B cell (primary cell): ENCODE data around the gene IKZF1. TPM values are rescaled to one million over a fixed set of nuclear protein-coding genes. Genes with fewer than 3 reads are reported as not detected.
A peak's percentile ranks its signal among the peaks of the same experiment; 100 is the strongest.

Experiments
- ATAC-seq: fragments of 200-7000 bp; cut with Tn5 transposase; one replicate; pipeline ENCODE4 v1.10.0; 2021; ENCODE audit warnings: low read depth, mild to moderate bottlenecking, moderate number of reproducible peaks, moderate library complexity
- CTCF ChIA-PET: fragments of 350-600 bp; sonication (Branson Sonifier 250); formaldehyde crosslinking; loops from one replicate; lab custom pipeline; 2021; ENCODE audit warnings: antibody characterized with exemption, inconsistent platforms; lab: Charles Lee
- POLR2A ChIA-PET: fragments of 350-600 bp; sonication (Branson Sonifier 250); formaldehyde crosslinking; loops from one replicate; lab custom pipeline; 2021; ENCODE audit warnings: antibody characterized with exemption; lab: Charles Lee
- DNase-seq: peaks from one replicate; pipeline ENCODE4 v3.0.0; 2013
- H2AFZ ChIP-seq: 2 replicates; pipeline ENCODE4 v1.6.1; 2012; ENCODE audit warnings: mild to moderate bottlenecking, low read depth, low read length; ENCODE audit not compliant: insufficient read depth, poor library complexity, severe bottlenecking
- H3K27ac ChIP-seq, 2 donors: 1 replicate in 1 of 2; 2 replicates in 1 of 2; pipeline ENCODE4 v1.5.1; 2012 to 2013; ENCODE audit warnings: low read length in 2 of 2, mild to moderate bottlenecking in 2 of 2, moderate library complexity in 1 of 2
- H3K27me3 ChIP-seq, 4 experiments: fragments of 200-600 bp in 1 of 4; sonication (generic) in 1 of 4; replicated peaks in 1 of 4; 1 replicate in 2 of 4; 2 replicates in 2 of 4; pipeline versions ENCODE4 v1.6.1 to v1.7.0; 2013 to 2016; ENCODE audit warnings: low read length in 3 of 4, mild to moderate bottlenecking in 2 of 4, mixed read lengths in 1 of 4, moderate library complexity in 1 of 4; ENCODE audit not compliant: insufficient read depth in 4 of 4, control insufficient read depth in 3 of 4; ENCODE audit errors: control extremely low read depth in 1 of 4
- H3K36me3 ChIP-seq, 2 experiments: replicated peaks in 1 of 2; 1 replicate in 1 of 2; 2 replicates in 1 of 2; pipeline versions ENCODE4 v1.6.1 to v1.7.1; 2013; ENCODE audit warnings: low read length in 1 of 2; ENCODE audit not compliant: insufficient read depth in 2 of 2, control insufficient read depth in 1 of 2; ENCODE audit errors: control extremely low read depth in 1 of 2, extremely low read depth in 1 of 2
- H3K4me1 ChIP-seq, 2 donors: fragments of 200-600 bp in 1 of 2; sonication (generic) in 1 of 2; 1 replicate in 1 of 2; 2 replicates in 1 of 2; pipeline versions ENCODE4 v1.5.1 to v1.6.1; 2013 to 2017; ENCODE audit warnings: low read length in 2 of 2; ENCODE audit not compliant: control insufficient read depth in 2 of 2, insufficient read depth in 2 of 2
- H3K4me2 ChIP-seq: replicated peaks from 2 replicates; pipeline ENCODE3; 2012; ENCODE audit warnings: mild to moderate bottlenecking, low read depth, low read length; ENCODE audit not compliant: poor library complexity, severe bottlenecking
- H3K4me3 ChIP-seq, 5 experiments: fragments of 200-600 bp in 1 of 5; sonication (generic) in 1 of 5; 1 replicate in 3 of 5; 2 replicates in 2 of 5; pipeline versions ENCODE4 v1.5.1 to v1.7.0; 2011 to 2016; ENCODE audit warnings: low read length in 4 of 5, mild to moderate bottlenecking in 4 of 5, low read depth in 2 of 5, control low read depth in 1 of 5, moderate library complexity in 1 of 5; ENCODE audit not compliant: insufficient read depth in 1 of 5; ENCODE audit errors: control extremely low read depth in 1 of 5, extremely low read depth in 1 of 5
- H3K79me2 ChIP-seq: fragments of 200-600 bp; sonication (generic); one replicate; pipeline ENCODE4 v1.6.0; 2016; ENCODE audit warnings: low read length; ENCODE audit not compliant: control insufficient read depth, insufficient read depth
- H3K9ac ChIP-seq: fragments of 200-600 bp; sonication (generic); 2 replicates; pipeline ENCODE4 v1.6.1; 2017; ENCODE audit warnings: mild to moderate bottlenecking, low read length, moderate library complexity
- H3K9me3 ChIP-seq, 3 donors: one replicate each; pipeline versions ENCODE4 v1.6.1 to v1.7.1; 2013; ENCODE audit warnings: low read length in 2 of 3; ENCODE audit not compliant: control insufficient read depth in 2 of 3, insufficient read depth in 1 of 3; ENCODE audit errors: control extremely low read depth in 1 of 3
- H4K20me1 ChIP-seq: 2 replicates; pipeline ENCODE4 v1.6.0; 2012; ENCODE audit warnings: mild to moderate bottlenecking, low read length; ENCODE audit not compliant: insufficient read depth, control insufficient read depth, poor library complexity, severe bottlenecking
- H3K27ac Mint-ChIP-seq: one replicate; pipeline ENCODE4 v1.8.0; 2021; ENCODE audit warnings: mixed read lengths
- H3K27me3 Mint-ChIP-seq: one replicate; pipeline ENCODE4 v1.8.0; 2021; ENCODE audit warnings: mixed read lengths
- H3K4me1 Mint-ChIP-seq: one replicate; pipeline ENCODE4 v1.8.0; 2021; ENCODE audit warnings: mixed read lengths
- H3K4me3 Mint-ChIP-seq: one replicate; pipeline ENCODE4 v1.8.0; 2021; ENCODE audit warnings: mixed read lengths
- H3K9me3 Mint-ChIP-seq: one replicate; pipeline ENCODE4 v1.8.0; 2022; ENCODE audit warnings: mixed read lengths; ENCODE audit not compliant: insufficient read depth
- CTCF ChIP-seq: fragments of 200-600 bp; IDR thresholded peaks from one replicate; pipeline ENCODE4 v1.8.0; 2022; ENCODE audit warnings: antibody characterized with exemption, mild to moderate bottlenecking
- EZH2 ChIP-seq: IDR thresholded peaks from 2 replicates; pipeline ENCODE4 v1.6.1; 2012; ENCODE audit warnings: borderline replicate concordance, low read depth, mild to moderate bottlenecking, moderate library complexity, low read length; ENCODE audit not compliant: insufficient read depth, poor library complexity, severe bottlenecking
- WGBS: methylation state at CpG from one replicate; pipeline ENCODE4 v1.1.5; 2013; ENCODE audit warnings: missing lambda C conversion rate; ENCODE audit not compliant: insufficient coverage; 5-methylcytosine and 5-hydroxymethylcytosine counted together
- intact Hi-C: fragments of 100-400 bp; cut with micrococcal nuclease; formaldehyde crosslinking; loops from one replicate; pipeline ENCODE4 v1.10.0; 2022
- polyA plus RNA-seq: library from polyadenylated mRNA; depleted of rRNA; stranded (reverse); fragments of >200 nt; gene quantifications from 2 replicates; pipeline ENCODE4 v1.2.3, GENCODE V29; 2012
- total RNA-seq, 2 donors: library from RNA; stranded (reverse); fragments of 120-200 nt in 1 of 2; gene quantifications; 1 replicate in 1 of 2; 2 replicates in 1 of 2; pipeline versions ENCODE4 v1.2.3 to v1.2.4, GENCODE V29; 2013 to 2022

Gene IKZF1
- total and polyA plus RNA-seq, 2 donors (not counting 1 experiment from before 2014, with no cell fraction given), result 199 to 254 TPM

GRCh38 chr7:50358041-50358705 is 53.7 kb downstream of the IKZF1 start:
- Mint-ChIP-seq H3K9me3 (no peaks in the 10 kb centered on the region), H3K27ac (peak overlapping the region; percentile 84), H3K4me3 (no peak overlapping the region), H3K4me1 (peaks cover 93% of the 10 kb centered on the region), H3K27me3 (no peaks in the 10 kb centered on the region)
- ChIA-PET CTCF (interaction anchor here (0.7 to 6.7 kb wide), 7 partner anchors 8 to 152 kb away, joined by 3 to 49 read pairs (median 3); no protein-coding TSS in a partner anchor), POLR2A (no interaction called here)
- Histone ChIP-seq H3K36me3 (peaks cover 2 to 96% of the 10 kb centered on the region in 2 experiments), H3K4me1 (peaks cover 25 to 58% of the 10 kb centered on the region in 2 donors), H3K4me2 (no peak overlapping the region), H3K4me3 (no peak overlapping the region), H3K27me3 (no peaks in the 10 kb centered on the region), H3K27ac (peak overlapping the region in 1 of 2 donors; percentile 73), H3K9me3 (no peaks in the 10 kb centered on the region), H2AFZ (no peak overlapping the region), H3K79me2 (peaks cover 99% of the 10 kb centered on the region), H3K9ac (no peak overlapping the region), H4K20me1 (peaks cover 26% of the 10 kb centered on the region)
- no peak for ATAC-seq
- WGBS, result 88% methylated on average over 4 of the region's 13 CpGs
- no peak for DNase-seq
- intact Hi-C loops, result no loop called here
- TF ChIP-seq CTCF (no peak), EZH2 (no peak)

- Histone ChIP-seq H3K4me3 (no peak overlapping the region), H3K27ac (peak overlapping the region in 1 of 2 donors; percentile 73), H3K9ac (no peak overlapping the region), H4K20me1 (peaks cover 22% of the 10 kb centered on the region), H3K9me3 (no peaks in the 10 kb centered on the region), H3K4me2 (no peak overlapping the region), H3K27me3 (no peaks in the 10 kb centered on the region), H3K36me3 (peaks cover 2 to 96% of the 10 kb centered on the region in 2 experiments), H3K79me2 (peaks cover 98% of the 10 kb centered on the region), H3K4me1 (peaks cover 31 to 58% of the 10 kb centered on the region in 2 donors), H2AFZ (no peak overlapping the region)
- no peaks in the 10 kb centered on the region for H3K27me3 Mint-ChIP-seq
- no peak for TF ChIP-seq EZH2
- TF ChIP-seq CTCF, result no peak
- no peak overlapping the region for H3K4me3 Mint-ChIP-seq
- ChIA-PET POLR2A (interaction anchor here (1.9 kb wide), 1 partner anchor 8 kb away, joined by 5 read pairs; no protein-coding TSS in a partner anchor), CTCF (interaction anchor here (0.7 to 6.7 kb wide), 7 partner anchors 8 to 152 kb away, joined by 3 to 49 read pairs (median 3); no protein-coding TSS in a partner anchor)
- H3K4me1 Mint-ChIP-seq, result peaks cover 93% of the 10 kb centered on the region
- intact Hi-C loops, result no loop called here
- peak overlapping the region; percentile 84 for H3K27ac Mint-ChIP-seq
- H3K9me3 Mint-ChIP-seq, result no peaks in the 10 kb centered on the region
- ATAC-seq (no peak), DNase-seq (no peak)
- WGBS, result 100% methylated on average over 1 of the region's 5 CpGs
These were observed 54.3 kb downstream of the IKZF1 start for GRCh38 chr7:50358779-50359178.
